ENCODE results near the gene TGM1. TPM values are rescaled to one million over a fixed set of nuclear protein-coding genes. Genes with fewer than 3 reads are reported as not detected.

TGM1 gene
- total and polyA plus RNA-seq, 10 of the 15 experiments (the other 5 are each of a cell fraction or from before 2014, with no cell fraction given): 0.05 to 5.9 (median 1.8) TPM

DNA sequence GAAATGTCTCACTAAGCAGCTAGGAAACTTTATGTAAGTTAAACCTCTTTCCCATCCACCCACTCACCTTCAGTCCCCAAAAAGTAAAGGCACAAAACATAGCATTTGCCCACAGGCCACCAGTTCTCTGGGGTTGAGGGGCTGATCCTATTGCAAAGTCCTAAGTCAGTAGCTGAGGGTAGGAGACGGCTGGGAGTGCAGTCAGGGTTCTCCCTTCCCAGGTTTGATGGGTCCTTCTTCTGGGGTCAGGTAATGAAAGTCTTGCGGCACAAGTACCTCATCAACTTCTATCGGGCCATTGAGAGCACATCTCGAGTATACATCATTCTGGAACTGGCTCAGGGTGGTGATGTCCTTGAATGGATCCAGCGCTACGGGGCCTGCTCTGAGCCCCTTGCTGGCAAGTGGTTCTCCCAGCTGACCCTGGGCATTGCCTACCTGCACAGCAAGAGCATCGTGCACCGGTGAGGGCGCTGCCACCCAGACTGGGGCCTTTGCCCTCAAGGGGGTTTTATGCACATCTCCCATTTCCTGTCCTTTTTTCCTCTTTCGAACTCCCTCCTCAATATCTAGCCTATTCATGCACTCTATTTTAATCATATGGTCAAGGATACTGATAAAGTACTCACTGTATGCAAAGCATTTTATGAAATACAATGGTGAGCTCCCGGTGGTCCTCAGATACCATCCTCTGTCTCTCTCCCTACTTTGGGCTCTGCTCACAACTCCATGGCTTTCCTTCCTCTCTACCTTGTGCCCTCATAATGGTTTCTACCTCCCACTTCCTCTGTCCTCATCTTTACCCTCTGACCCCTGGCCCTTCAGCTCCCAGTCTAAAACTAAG lies 56.5 kb downstream of the TGM1 start:
- BruUV-seq (replicated peaks): TSS peak; percentile 37
- H4K20me1 ChIP-seq (ENCODE audit: control insufficient read depth, insufficient read depth): 0 out of 2 replicates have a peak, but pooled peaks cover 3% of the 10 kb centered on the region

More for the DNA sequence above, 56.5 kb downstream of the TGM1 start:
- intact Hi-C loops (cut with micrococcal nuclease; ENCODE audit: unreplicated experiment) (no loop called here), in situ Hi-C loops (cut with MboI) (no loop called here)
- Histone ChIP-seq H3K4me3 (no peak overlapping the region), H3K4me2 (ENCODE audit: control insufficient read depth, insufficient read depth) (no peak overlapping the region), H2AFZ (ENCODE audit: control insufficient read depth, low read depth, low read length) (no peak overlapping the region), H3K27me3 (replicated peaks in 1 of 2; ENCODE audit: control insufficient read depth in 2 of 2, insufficient read depth in 2 of 2, low read length in 1 of 2) (no peaks in the 10 kb centered on the region), H3K4me1 (ENCODE audit: control insufficient read depth, insufficient read depth, low read length) (peaks cover under 1% of the 10 kb centered on the region), H3K9ac (ENCODE audit: control insufficient read depth, insufficient read depth, low read length) (no peak overlapping the region), H3K9me3 (replicated peaks; ENCODE audit: control insufficient read depth, insufficient read depth, low read length) (peaks cover 5% of the 10 kb centered on the region), H3K79me2 (ENCODE audit: control insufficient read depth, insufficient read depth, low read length) (peaks cover 4% of the 10 kb centered on the region), H3K27ac (ENCODE audit: control insufficient read depth, insufficient read depth) (no peak overlapping the region), H3K36me3 (ENCODE audit: control insufficient read depth in 2 of 2, insufficient read depth in 2 of 2, low read length in 1 of 2) (peaks cover 3 to 32% of the 10 kb centered on the region in 2 experiments; a peak in 3 of 4 replicates)
- 97% methylated on average over 11 of the region's 11 CpGs for WGBS (ENCODE audit: insufficient coverage, insufficient replicate concordance, low lambda C conversion rate, missing lambda C conversion rate)
- DNase-seq (ENCODE audit: low read depth, low spot score): no peak
- SMC1A ChIA-PET (ENCODE audit: uncharacterized antibody, unreplicated experiment): interaction anchor here (0.5 to 1.0 kb wide), 2 partner anchors 11 to 97 kb away, joined by 3 read pairs; no protein-coding TSS in a partner anchor
- RAD21 ChIA-PET (ENCODE audit: unreplicated experiment): no interaction called here
- POLR2A ChIA-PET: interaction anchor here (0.6 to 1.6 kb wide), 5 partner anchors 8 to 59 kb away, joined by 3 to 11 read pairs (median 4); partner anchors contain the start of genes RNF31 and TM9SF1
- ATAC-seq: no peak
- CTCF ChIA-PET: interaction anchor here (1.1 kb wide), 1 partner anchor 170 kb away, joined by 3 read pairs; no protein-coding TSS in a partner anchor
- FAIRE-seq: no peak
- TF ChIP-seq PBX3 (IDR thresholded peaks at IDR 0.05; ENCODE audit: insufficient replicate concordance, low read depth, low read length) (no peak), POLR2A (IDR thresholded peaks at IDR 0.05; ENCODE audit: low read depth, low read length) (0 out of 2 replicates have a peak, but pooled peaks have one; percentile 3), POLR2AphosphoS2 (IDR thresholded peaks at IDR 0.05; ENCODE audit: low read depth, low read length) (0 out of 2 replicates have a peak, but pooled peaks have one; percentile 23)
